Measurements from ENCODE around the gene PSMC1.

- no peak for TF ChIP-seq CTCF (IDR thresholded peaks at IDR 0.05; ENCODE audit: insufficient read depth, low read length, poor library complexity, severe bottlenecking)
- TF ChIP-seq EZH2phosphoT487 (conservative IDR thresholded peaks at IDR 0.05; ENCODE audit: low read length), result no peak
These were observed 46.4 kb downstream of the PSMC1 start for GRCh38 chr14:90302529-90303303.
